Measurements from ENCODE around the gene SLCO2A1.

GRCh38 chr3:133980035-133980434 is 49.7 kb downstream of the SLCO2A1 start:
- TF ChIP-seq CTCF (IDR thresholded peaks at IDR 0.05) (no peak), EZH2 (IDR thresholded peaks at IDR 0.05; ENCODE audit: borderline replicate concordance, insufficient read depth, low read depth, low read length, poor library complexity, severe bottlenecking) (no peak)
